Kidney (tissue), 14 donors: ENCODE results near the gene MED13. TPM values are rescaled to one million over a fixed set of nuclear protein-coding genes. Genes with fewer than 3 reads are reported as not detected.

Experiments
- DNase-seq, 5 donors: peaks; one replicate each; pipeline ENCODE4 v3.0.0-alpha.2; 2013 to 2020
- FAIRE-seq: peaks from 2 replicates; lab custom pipeline; 2012; peaks lifted over from hg19 to GRCh38; lab: Jason Lieb, UNC
- H3K27ac ChIP-seq, 2 donors: one replicate each; pipeline ENCODE4 v1.7.0; 2013; ENCODE audit warnings: low read depth in 2 of 2, low read length in 2 of 2, inconsistent platforms in 1 of 2
- H3K27me3 ChIP-seq: one replicate; pipeline ENCODE4 v1.7.1; 2013; ENCODE audit warnings: low read length, inconsistent platforms; ENCODE audit not compliant: control insufficient read depth, insufficient read depth
- H3K36me3 ChIP-seq, 3 donors: one replicate each; pipeline versions ENCODE4 v1.7.0 to v1.7.1; 2013; ENCODE audit warnings: low read length in 3 of 3, control low read depth in 1 of 3, inconsistent platforms in 1 of 3; ENCODE audit not compliant: insufficient read depth in 3 of 3, control insufficient read depth in 2 of 3
- H3K4me1 ChIP-seq, 3 donors: one replicate each; pipeline versions ENCODE4 v1.7.0 to v1.7.1; 2013; ENCODE audit warnings: low read length in 3 of 3, inconsistent platforms in 1 of 3, low read depth in 1 of 3; ENCODE audit not compliant: control insufficient read depth in 2 of 3, insufficient read depth in 2 of 3
- H3K4me3 ChIP-seq, 3 donors: one replicate each; pipeline versions ENCODE4 v1.7.0 to v1.8.1; 2013; ENCODE audit warnings: low read length in 3 of 3, control low read depth in 1 of 3, inconsistent platforms in 1 of 3
- H3K9ac ChIP-seq, 3 donors: one replicate each; pipeline versions ENCODE4 v1.7.0 to v1.7.1; 2013; ENCODE audit warnings: low read length in 3 of 3, control low read depth in 1 of 3, inconsistent platforms in 1 of 3
- H3K9me3 ChIP-seq, 3 donors: one replicate each; pipeline versions ENCODE4 v1.7.0 to v1.7.1; 2013; ENCODE audit warnings: low read length in 3 of 3, control low read depth in 1 of 3, inconsistent platforms in 1 of 3; ENCODE audit not compliant: control insufficient read depth in 2 of 3, insufficient read depth in 1 of 3
- CTCF ChIP-seq: IDR thresholded peaks from 3 replicates; pipeline ENCODE4 v1.5.1; 2012; ENCODE audit warnings: mild to moderate bottlenecking, moderate library complexity, borderline replicate concordance; ENCODE audit not compliant: insufficient read depth; ENCODE audit errors: extremely low read depth
- intact Hi-C: fragments of 100-400 bp; cut with DNase I; formaldehyde crosslinking; loops from one replicate; pipeline ENCODE4 v1.11.1; 2022
- polyA plus RNA-seq: library from polyadenylated mRNA; stranded (reverse); fragments of 350-450 nt; fragmentation: Illumina TruSeq; extraction: RNeasy Lipid Tissue Mini Kit (QIAGEN cat#74804); gene quantifications from one replicate; pipeline ENCODE4 v1.2.3, GENCODE V29; 2014; ENCODE audit warnings: low read depth, low replicate concordance; ENCODE audit not compliant: insufficient read depth
- total RNA-seq: library from RNA; stranded (reverse); fragmentation: NEBNext Ultra II Directional; extraction: Animal tissue kit (Norgen Biotek cat#: 25700); gene quantifications from one replicate; pipeline ENCODE4 v1.2.1, GENCODE V29; 2021
- donor health status: control.
- donor health status: control.
- donor health status: control.
- donor health status: control.
- donor health status: control.
- donor health status: DM: yes; HTN: yes; CAD: no.
- donor health status: Normal renal cell carcinoma (clear cell type).

MED13 gene
- total and polyA plus RNA-seq, 2 donors from 2014 or later, result 6.4 to 73.6 TPM

- no peak for FAIRE-seq
- H3K9ac ChIP-seq, result peak overlapping the region; percentile 89 to 93 (median 91)
- peaks cover 0 to 12% (median 8%) of the 10 kb centered on the region in 3 donors for H3K4me1 ChIP-seq
- H3K9me3 ChIP-seq, result no peaks in the 10 kb centered on the region
- peak overlapping the region; percentile 95 to 99 (median 95) for H3K4me3 ChIP-seq
- intact Hi-C loops, result no loop called here
- H3K27ac ChIP-seq, result peak overlapping the region; percentile 87 to 88
- H3K27me3 ChIP-seq, result no peaks in the 10 kb centered on the region
- DNase-seq, result peak in 2 of 5 donors; percentile 18 to 23
- TF ChIP-seq CTCF, result no peak
- H3K36me3 ChIP-seq, result no peaks in the 10 kb centered on the region
These were observed 868 bp downstream of the MED13 start for GRCh38 chr17:62064029-62064790.

GRCh38 chr17:62062944-62063343, 2.1 kb downstream of the MED13 start:
- DNase-seq (peak in 1 of 5 donors; percentile 16), FAIRE-seq (no peak)
- intact Hi-C loops, result no loop called here
- H3K9me3 ChIP-seq, result no peaks in the 10 kb centered on the region
- no peaks in the 10 kb centered on the region for H3K27me3 ChIP-seq
- H3K4me3 ChIP-seq, result peak overlapping the region in 2 of 3 donors; percentile 95 to 99
- no peak for TF ChIP-seq CTCF
- no peak overlapping the region for H3K27ac ChIP-seq
- H3K36me3 ChIP-seq, result no peaks in the 10 kb centered on the region
- H3K9ac ChIP-seq, result peak overlapping the region in 2 of 3 donors; percentile 20 to 31
- peaks cover 0 to 18% (median 9%) of the 10 kb centered on the region in 3 donors for H3K4me1 ChIP-seq

GRCh38 chr17:62062302-62062701, 2.8 kb downstream of the MED13 start:
- no peak overlapping the region for H3K27ac ChIP-seq

More at GRCh38 chr17:62062302-62062701, 2.8 kb downstream of the MED13 start:
- TF ChIP-seq CTCF, result no peak
- H3K9ac ChIP-seq, result peak overlapping the region in 1 of 3 donors; percentile 31
- FAIRE-seq (no peak), DNase-seq (no peak)
- no peaks in the 10 kb centered on the region for H3K9me3 ChIP-seq
- peak overlapping the region in 2 of 3 donors; percentile 95 to 99 for H3K4me3 ChIP-seq
- no peaks in the 10 kb centered on the region for H3K36me3 ChIP-seq
- no peaks in the 10 kb centered on the region for H3K27me3 ChIP-seq
- H3K4me1 ChIP-seq, result peaks cover 0 to 18% (median 9%) of the 10 kb centered on the region in 3 donors
- intact Hi-C loops, result no loop called here
